Spleen (tissue), 7 donors: ENCODE data around the gene ZIC5.

Source experiments
- POLR2A ChIP-seq, 3 donors: fragments of 450-650 bp; IDR thresholded peaks; one replicate each; pipeline ENCODE4 v1.5.1; 2017; ENCODE audit warnings: antibody characterized with exemption in 3 of 3, mild to moderate bottlenecking in 1 of 3
- POLR2AphosphoS5 ChIP-seq, 3 donors: sonication (generic); formaldehyde crosslinking; IDR thresholded peaks; one replicate each; pipeline ENCODE4 v1.5.1; 2017; ENCODE audit warnings: antibody characterized with exemption in 3 of 3
- TF ChIP-seq, protein P1 (sequence below), 11 experiments: fragments of 200-600 bp in 7 of 11; fragments of 450-650 bp in 4 of 11; sonication (generic) in 4 of 11; IDR thresholded peaks in 8 of 11; conservative IDR thresholded peaks in 3 of 11; 1 replicate in 7 of 11; 2 replicates in 4 of 11; pipeline versions ENCODE4 v1.4.0 to v1.8.0; 2016 to 2021; ENCODE audit warnings: antibody characterized with exemption in 11 of 11, inconsistent platforms in 4 of 11, mild to moderate bottlenecking in 1 of 11
- donor health status: DM: no; HTN: no; CAD: no; lungs with moderate emphysema.
- donor health status: DM: no; HTN: no; CAD: no.
- donor health status: DM: no; HTN: no; CAD: no.

- no peak for TF ChIP-seq POLR2A (IDR thresholded peaks at IDR 0.05)
- TF ChIP-seq, protein P1, sequence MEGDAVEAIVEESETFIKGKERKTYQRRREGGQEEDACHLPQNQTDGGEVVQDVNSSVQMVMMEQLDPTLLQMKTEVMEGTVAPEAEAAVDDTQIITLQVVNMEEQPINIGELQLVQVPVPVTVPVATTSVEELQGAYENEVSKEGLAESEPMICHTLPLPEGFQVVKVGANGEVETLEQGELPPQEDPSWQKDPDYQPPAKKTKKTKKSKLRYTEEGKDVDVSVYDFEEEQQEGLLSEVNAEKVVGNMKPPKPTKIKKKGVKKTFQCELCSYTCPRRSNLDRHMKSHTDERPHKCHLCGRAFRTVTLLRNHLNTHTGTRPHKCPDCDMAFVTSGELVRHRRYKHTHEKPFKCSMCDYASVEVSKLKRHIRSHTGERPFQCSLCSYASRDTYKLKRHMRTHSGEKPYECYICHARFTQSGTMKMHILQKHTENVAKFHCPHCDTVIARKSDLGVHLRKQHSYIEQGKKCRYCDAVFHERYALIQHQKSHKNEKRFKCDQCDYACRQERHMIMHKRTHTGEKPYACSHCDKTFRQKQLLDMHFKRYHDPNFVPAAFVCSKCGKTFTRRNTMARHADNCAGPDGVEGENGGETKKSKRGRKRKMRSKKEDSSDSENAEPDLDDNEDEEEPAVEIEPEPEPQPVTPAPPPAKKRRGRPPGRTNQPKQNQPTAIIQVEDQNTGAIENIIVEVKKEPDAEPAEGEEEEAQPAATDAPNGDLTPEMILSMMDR (IDR thresholded peaks at IDR 0.05 in 8 of 11, conservative IDR thresholded peaks at IDR 0.05 in 3 of 11): no peak
- TF ChIP-seq POLR2AphosphoS5 (IDR thresholded peaks at IDR 0.05): no peak
Observed at GRCh38 chr13:99959127-99959539, 12.4 kb downstream of the ZIC5 start.
